Fibroblast of pulmonary artery (primary cell): ENCODE results near the gene S100A3.

Experiments used
- DNase-seq: peaks from one replicate; pipeline ENCODE4 v3.0.0-alpha.2; 2010; ENCODE audit warnings: low read depth
- H3K4me3 ChIP-seq: replicated peaks from 2 replicates; pipeline ENCODE4 v1.5.1; 2011; ENCODE audit warnings: low read depth, mild to moderate bottlenecking, control low read depth, low read length, moderate library complexity
- CTCF ChIP-seq: IDR thresholded peaks from 2 replicates; pipeline ENCODE4 v1.5.1; 2011; ENCODE audit warnings: mild to moderate bottlenecking, control low read depth, low read length, inconsistent platforms; ENCODE audit errors: missing control alignments

S100A3 gene

GRCh38 chr1:153552335-153552734 lies 3.3 kb upstream of the S100A3 start:
- no peak overlapping the region for H3K4me3 ChIP-seq
- TF ChIP-seq CTCF, result no peak
- DNase-seq, result no peak

GRCh38 chr1:153550827-153551500 lies 1.9 kb upstream of the S100A3 start:
- no peak overlapping the region for H3K4me3 ChIP-seq
- DNase-seq, result no peak
- no peak for TF ChIP-seq CTCF

GRCh38 chr1:153550398-153550758 lies 1.3 kb upstream of the S100A3 start:
- TF ChIP-seq CTCF, result no peak
- no peak for DNase-seq
- H3K4me3 ChIP-seq, result no peak overlapping the region

- TF ChIP-seq CTCF, result no peak
- DNase-seq, result no peak
- no peak overlapping the region for H3K4me3 ChIP-seq
Observed at GRCh38 chr1:153549741-153550397, 811 bp upstream of the S100A3 start.

GRCh38 chr1:153547560-153548551 lies 1.2 kb downstream of the S100A3 start:
- no peak for TF ChIP-seq CTCF
- no peak for DNase-seq
- no peak overlapping the region for H3K4me3 ChIP-seq

- TF ChIP-seq CTCF, result no peak
- no peak overlapping the region for H3K4me3 ChIP-seq
Observed at GRCh38 chr1:153546796-153547559, 2.1 kb downstream of the S100A3 start.

More at GRCh38 chr1:153546796-153547559, 2.1 kb downstream of the S100A3 start:
- DNase-seq, result no peak
